HFF-Myc (cell line): ENCODE results near the gene SMARCA4.
"Not testable (repeated sequence)": the region's sequence is repeated elsewhere in the genome, so short reads cannot be mapped to it uniquely, and the experiment has no call there.

Experiments used
- DNase-seq: peaks from one replicate; pipeline ENCODE4 v3.0.0-alpha.2; 2011; ENCODE audit warnings: low read depth; ENCODE audit errors: extremely low read depth
- H3K4me3 ChIP-seq: replicated peaks from 2 replicates; pipeline ENCODE4 v1.5.1; 2011; ENCODE audit warnings: low read depth, mild to moderate bottlenecking, control low read depth, low read length
- CTCF ChIP-seq: IDR thresholded peaks from 2 replicates; pipeline ENCODE4 v1.5.1; 2012; ENCODE audit warnings: mild to moderate bottlenecking, low read depth, low read length, control low read depth; ENCODE audit errors: missing control alignments

SMARCA4 gene

GRCh38 chr19:11064831-11065303, 104.0 kb downstream of the SMARCA4 start:
- no peak for TF ChIP-seq CTCF
- no peak for DNase-seq

GRCh38 chr19:11066326-11066725, 105.5 kb downstream of the SMARCA4 start:
- TF ChIP-seq CTCF, result no peak
- H3K4me3 ChIP-seq, result no peak overlapping the region
- DNase-seq, result no peak

More at GRCh38 chr19:11064831-11065303, 104.0 kb downstream of the SMARCA4 start:
- H3K4me3 ChIP-seq, result no peak overlapping the region

- no peak overlapping the region for H3K4me3 ChIP-seq
- no peak for DNase-seq
- TF ChIP-seq CTCF, result no peak
These were observed 106.7 kb downstream of the SMARCA4 start for GRCh38 chr19:11067356-11068113.

GRCh38 chr19:11069561-11069960, 108.7 kb downstream of the SMARCA4 start:
- no peak for TF ChIP-seq CTCF
- no peak for DNase-seq

GRCh38 chr19:11070123-11070522, 109.3 kb downstream of the SMARCA4 start:
- TF ChIP-seq CTCF, result no peak
- no peak overlapping the region for H3K4me3 ChIP-seq
- no peak for DNase-seq

More at GRCh38 chr19:11069561-11069960, 108.7 kb downstream of the SMARCA4 start:
- H3K4me3 ChIP-seq, result no peak overlapping the region

- H3K4me3 ChIP-seq, result no peak overlapping the region
- DNase-seq, result no peak
- no peak for TF ChIP-seq CTCF
These were observed 112.7 kb downstream of the SMARCA4 start for GRCh38 chr19:11073568-11073967.

- DNase-seq, result not testable (repeated sequence)
These were observed 116.0 kb downstream of the SMARCA4 start for GRCh38 chr19:11076792-11077191.

More at GRCh38 chr19:11076792-11077191, 116.0 kb downstream of the SMARCA4 start:
- H3K4me3 ChIP-seq, result not testable (repeated sequence)
